Activated CD4-positive, alpha-beta T cell treated with anti-CD3 and anti-CD28 coated beads, Interleukin-2, amount 50 U/mL, for 48 hours (primary cell): ENCODE data around the gene TPPP3.
"Not testable (repeated sequence)": the region's sequence is repeated elsewhere in the genome, so short reads cannot be mapped to it uniquely, and the experiment has no call there.

Experiments used
- DNase-seq, 2 experiments: peaks; one replicate each; pipeline ENCODE4 v3.0.0-alpha.2; 2020

Gene TPPP3

GRCh38 chr16:67388591-67388990 lies 4.7 kb downstream of the TPPP3 start:
- DNase-seq, result no peak

GRCh38 chr16:67388191-67388590 lies 5.1 kb downstream of the TPPP3 start:
- DNase-seq, result no peak

GRCh38 chr16:67387479-67388079 lies 5.7 kb downstream of the TPPP3 start:
- no peak for DNase-seq

- no peak for DNase-seq
These were observed 6.3 kb downstream of the TPPP3 start for GRCh38 chr16:67386861-67387455.

- DNase-seq, result no peak
These were observed 8.4 kb downstream of the TPPP3 start for GRCh38 chr16:67384778-67385510.

- no peak for DNase-seq
These were observed 10.0 kb downstream of the TPPP3 start for GRCh38 chr16:67383284-67383683.

GRCh38 chr16:67378642-67379041 lies 14.7 kb downstream of the TPPP3 start:
- DNase-seq, result no peak

- DNase-seq, result not testable (repeated sequence)
These were observed 17.3 kb downstream of the TPPP3 start for GRCh38 chr16:67376012-67376411.

GRCh38 chr16:67372664-67373063 lies 20.6 kb downstream of the TPPP3 start:
- no peak for DNase-seq

GRCh38 chr16:67370661-67371060 lies 22.6 kb downstream of the TPPP3 start:
- no peak for DNase-seq

- DNase-seq, result no peak
These were observed 28.6 kb downstream of the TPPP3 start for GRCh38 chr16:67364600-67365235.

GRCh38 chr16:67361038-67361437 lies 32.3 kb downstream of the TPPP3 start:
- no peak for DNase-seq

- DNase-seq, result not testable (repeated sequence)
These were observed 33.6 kb downstream of the TPPP3 start for GRCh38 chr16:67359540-67360269.

- no peak for DNase-seq
These were observed 35.7 kb downstream of the TPPP3 start for GRCh38 chr16:67357561-67357960.

GRCh38 chr16:67356396-67356795 lies 36.9 kb downstream of the TPPP3 start:
- no peak for DNase-seq

GRCh38 chr16:67352463-67352862 lies 40.8 kb downstream of the TPPP3 start:
- not testable (repeated sequence) for DNase-seq

GRCh38 chr16:67350324-67350723 lies 43.0 kb downstream of the TPPP3 start:
- DNase-seq, result no peak

GRCh38 chr16:67349172-67349571 lies 44.1 kb downstream of the TPPP3 start:
- no peak for DNase-seq

- DNase-seq, result no peak
These were observed 47.0 kb downstream of the TPPP3 start for GRCh38 chr16:67346341-67346740.

- DNase-seq, result no peak
These were observed 47.9 kb downstream of the TPPP3 start for GRCh38 chr16:67345401-67345800.

GRCh38 chr16:67342616-67343015 lies 50.7 kb downstream of the TPPP3 start:
- no peak for DNase-seq

GRCh38 chr16:67341250-67341649 lies 52.0 kb downstream of the TPPP3 start:
- DNase-seq, result no peak
